ENCODE measurements around the gene KRTAP12-3. TPM values are rescaled to one million over a fixed set of nuclear protein-coding genes. Genes with fewer than 3 reads are reported as not detected.

Gene KRTAP12-3
- total and polyA plus RNA-seq, 10 of the 15 experiments (the other 5 are each of a cell fraction or from before 2014, with no cell fraction given) = not detected

DNA sequence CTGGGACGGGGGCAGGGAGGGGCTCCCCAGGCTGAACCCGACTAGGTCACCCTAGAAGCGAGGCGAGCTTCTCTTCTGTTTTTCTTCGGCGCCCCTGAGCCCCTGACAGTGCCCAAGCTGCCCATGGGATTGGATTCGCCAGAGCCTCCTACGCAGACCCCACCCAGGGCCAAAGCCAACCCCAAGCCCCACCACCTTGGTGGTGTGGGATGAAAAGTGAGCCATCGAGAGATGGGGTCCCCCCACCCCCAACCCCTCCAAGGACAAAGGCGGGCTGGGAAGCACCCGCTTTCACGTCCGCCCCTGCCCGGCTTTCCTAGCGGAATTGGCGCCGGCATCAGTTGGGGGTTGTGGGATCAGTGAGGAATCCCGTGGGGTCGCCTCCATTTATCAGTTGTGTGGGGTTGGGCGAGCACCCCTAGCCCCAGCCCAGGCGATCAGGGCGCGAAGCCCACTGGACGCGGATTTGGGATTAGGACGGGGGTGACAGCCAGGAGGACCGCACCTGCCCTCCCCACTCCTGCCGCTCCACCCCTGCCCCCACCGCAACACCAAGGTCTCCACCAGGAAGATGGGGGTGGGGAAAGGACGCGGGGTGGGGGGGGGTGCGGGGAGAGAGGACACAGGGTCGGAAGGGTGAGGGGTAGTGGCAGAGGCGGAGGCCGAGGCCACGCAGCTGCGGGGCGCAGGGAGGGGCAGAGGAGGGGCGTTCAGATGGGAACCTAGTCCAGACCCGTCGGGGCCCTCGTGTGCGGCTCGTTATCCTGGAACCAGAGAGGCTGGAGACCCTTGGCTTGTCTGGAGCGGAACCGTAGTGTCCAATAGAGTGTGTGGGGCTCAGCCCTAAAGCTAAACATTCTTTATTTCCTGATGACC, 49.2 kb downstream of the KRTAP12-3 start:
- no peak for FAIRE-seq
- peaks cover 8 to 12% of the 10 kb centered on the region in 2 experiments; a peak in 3 of 4 replicates for H3K27me3 ChIP-seq (replicated peaks in 1 of 2; ENCODE audit: control insufficient read depth in 2 of 2, insufficient read depth in 2 of 2, low read length in 1 of 2)
- TF ChIP-seq SP1 (IDR thresholded peaks at IDR 0.05; ENCODE audit: low read depth, low read length) (no peak), FOXM1 (IDR thresholded peaks at IDR 0.05; ENCODE audit: low read depth, low read length) (no peak), RAD21 (IDR thresholded peaks at IDR 0.05; ENCODE audit: insufficient read depth, low read depth, low read length) (no peak), BRCA1 (IDR thresholded peaks at IDR 0.05; ENCODE audit: low read depth, low read length) (no peak), SUZ12 (IDR thresholded peaks at IDR 0.05; ENCODE audit: unreplicated experiment) (no peak), SMAD1 (IDR thresholded peaks at IDR 0.05; ENCODE audit: low read depth, partially characterized antibody) (no peak), GABPA (IDR thresholded peaks at IDR 0.05; ENCODE audit: low read depth) (no peak)
- TF ChIP-seq, protein P1, sequence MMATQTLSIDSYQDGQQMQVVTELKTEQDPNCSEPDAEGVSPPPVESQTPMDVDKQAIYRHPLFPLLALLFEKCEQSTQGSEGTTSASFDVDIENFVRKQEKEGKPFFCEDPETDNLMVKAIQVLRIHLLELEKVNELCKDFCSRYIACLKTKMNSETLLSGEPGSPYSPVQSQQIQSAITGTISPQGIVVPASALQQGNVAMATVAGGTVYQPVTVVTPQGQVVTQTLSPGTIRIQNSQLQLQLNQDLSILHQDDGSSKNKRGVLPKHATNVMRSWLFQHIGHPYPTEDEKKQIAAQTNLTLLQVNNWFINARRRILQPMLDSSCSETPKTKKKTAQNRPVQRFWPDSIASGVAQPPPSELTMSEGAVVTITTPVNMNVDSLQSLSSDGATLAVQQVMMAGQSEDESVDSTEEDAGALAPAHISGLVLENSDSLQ (IDR thresholded peaks at IDR 0.05) = no peak
- TF ChIP-seq, protein P2, sequence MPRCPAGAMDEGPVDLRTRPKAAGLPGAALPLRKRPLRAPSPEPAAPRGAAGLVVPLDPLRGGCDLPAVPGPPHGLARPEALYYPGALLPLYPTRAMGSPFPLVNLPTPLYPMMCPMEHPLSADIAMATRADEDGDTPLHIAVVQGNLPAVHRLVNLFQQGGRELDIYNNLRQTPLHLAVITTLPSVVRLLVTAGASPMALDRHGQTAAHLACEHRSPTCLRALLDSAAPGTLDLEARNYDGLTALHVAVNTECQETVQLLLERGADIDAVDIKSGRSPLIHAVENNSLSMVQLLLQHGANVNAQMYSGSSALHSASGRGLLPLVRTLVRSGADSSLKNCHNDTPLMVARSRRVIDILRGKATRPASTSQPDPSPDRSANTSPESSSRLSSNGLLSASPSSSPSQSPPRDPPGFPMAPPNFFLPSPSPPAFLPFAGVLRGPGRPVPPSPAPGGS (IDR thresholded peaks at IDR 0.05; ENCODE audit: borderline replicate concordance, insufficient read depth, low read depth, low read length, poor library complexity, severe bottlenecking) = no peak
- TF ChIP-seq, protein P3, sequence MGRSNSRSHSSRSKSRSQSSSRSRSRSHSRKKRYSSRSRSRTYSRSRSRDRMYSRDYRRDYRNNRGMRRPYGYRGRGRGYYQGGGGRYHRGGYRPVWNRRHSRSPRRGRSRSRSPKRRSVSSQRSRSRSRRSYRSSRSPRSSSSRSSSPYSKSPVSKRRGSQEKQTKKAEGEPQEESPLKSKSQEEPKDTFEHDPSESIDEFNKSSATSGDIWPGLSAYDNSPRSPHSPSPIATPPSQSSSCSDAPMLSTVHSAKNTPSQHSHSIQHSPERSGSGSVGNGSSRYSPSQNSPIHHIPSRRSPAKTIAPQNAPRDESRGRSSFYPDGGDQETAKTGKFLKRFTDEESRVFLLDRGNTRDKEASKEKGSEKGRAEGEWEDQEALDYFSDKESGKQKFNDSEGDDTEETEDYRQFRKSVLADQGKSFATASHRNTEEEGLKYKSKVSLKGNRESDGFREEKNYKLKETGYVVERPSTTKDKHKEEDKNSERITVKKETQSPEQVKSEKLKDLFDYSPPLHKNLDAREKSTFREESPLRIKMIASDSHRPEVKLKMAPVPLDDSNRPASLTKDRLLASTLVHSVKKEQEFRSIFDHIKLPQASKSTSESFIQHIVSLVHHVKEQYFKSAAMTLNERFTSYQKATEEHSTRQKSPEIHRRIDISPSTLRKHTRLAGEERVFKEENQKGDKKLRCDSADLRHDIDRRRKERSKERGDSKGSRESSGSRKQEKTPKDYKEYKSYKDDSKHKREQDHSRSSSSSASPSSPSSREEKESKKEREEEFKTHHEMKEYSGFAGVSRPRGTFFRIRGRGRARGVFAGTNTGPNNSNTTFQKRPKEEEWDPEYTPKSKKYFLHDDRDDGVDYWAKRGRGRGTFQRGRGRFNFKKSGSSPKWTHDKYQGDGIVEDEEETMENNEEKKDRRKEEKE (IDR thresholded peaks at IDR 0.05) = no peak
- TF ChIP-seq, protein P4, sequence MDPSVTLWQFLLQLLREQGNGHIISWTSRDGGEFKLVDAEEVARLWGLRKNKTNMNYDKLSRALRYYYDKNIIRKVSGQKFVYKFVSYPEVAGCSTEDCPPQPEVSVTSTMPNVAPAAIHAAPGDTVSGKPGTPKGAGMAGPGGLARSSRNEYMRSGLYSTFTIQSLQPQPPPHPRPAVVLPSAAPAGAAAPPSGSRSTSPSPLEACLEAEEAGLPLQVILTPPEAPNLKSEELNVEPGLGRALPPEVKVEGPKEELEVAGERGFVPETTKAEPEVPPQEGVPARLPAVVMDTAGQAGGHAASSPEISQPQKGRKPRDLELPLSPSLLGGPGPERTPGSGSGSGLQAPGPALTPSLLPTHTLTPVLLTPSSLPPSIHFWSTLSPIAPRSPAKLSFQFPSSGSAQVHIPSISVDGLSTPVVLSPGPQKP (IDR thresholded peaks at IDR 0.05; ENCODE audit: low read depth, low read length) = no peak
- TF ChIP-seq, protein P5, sequence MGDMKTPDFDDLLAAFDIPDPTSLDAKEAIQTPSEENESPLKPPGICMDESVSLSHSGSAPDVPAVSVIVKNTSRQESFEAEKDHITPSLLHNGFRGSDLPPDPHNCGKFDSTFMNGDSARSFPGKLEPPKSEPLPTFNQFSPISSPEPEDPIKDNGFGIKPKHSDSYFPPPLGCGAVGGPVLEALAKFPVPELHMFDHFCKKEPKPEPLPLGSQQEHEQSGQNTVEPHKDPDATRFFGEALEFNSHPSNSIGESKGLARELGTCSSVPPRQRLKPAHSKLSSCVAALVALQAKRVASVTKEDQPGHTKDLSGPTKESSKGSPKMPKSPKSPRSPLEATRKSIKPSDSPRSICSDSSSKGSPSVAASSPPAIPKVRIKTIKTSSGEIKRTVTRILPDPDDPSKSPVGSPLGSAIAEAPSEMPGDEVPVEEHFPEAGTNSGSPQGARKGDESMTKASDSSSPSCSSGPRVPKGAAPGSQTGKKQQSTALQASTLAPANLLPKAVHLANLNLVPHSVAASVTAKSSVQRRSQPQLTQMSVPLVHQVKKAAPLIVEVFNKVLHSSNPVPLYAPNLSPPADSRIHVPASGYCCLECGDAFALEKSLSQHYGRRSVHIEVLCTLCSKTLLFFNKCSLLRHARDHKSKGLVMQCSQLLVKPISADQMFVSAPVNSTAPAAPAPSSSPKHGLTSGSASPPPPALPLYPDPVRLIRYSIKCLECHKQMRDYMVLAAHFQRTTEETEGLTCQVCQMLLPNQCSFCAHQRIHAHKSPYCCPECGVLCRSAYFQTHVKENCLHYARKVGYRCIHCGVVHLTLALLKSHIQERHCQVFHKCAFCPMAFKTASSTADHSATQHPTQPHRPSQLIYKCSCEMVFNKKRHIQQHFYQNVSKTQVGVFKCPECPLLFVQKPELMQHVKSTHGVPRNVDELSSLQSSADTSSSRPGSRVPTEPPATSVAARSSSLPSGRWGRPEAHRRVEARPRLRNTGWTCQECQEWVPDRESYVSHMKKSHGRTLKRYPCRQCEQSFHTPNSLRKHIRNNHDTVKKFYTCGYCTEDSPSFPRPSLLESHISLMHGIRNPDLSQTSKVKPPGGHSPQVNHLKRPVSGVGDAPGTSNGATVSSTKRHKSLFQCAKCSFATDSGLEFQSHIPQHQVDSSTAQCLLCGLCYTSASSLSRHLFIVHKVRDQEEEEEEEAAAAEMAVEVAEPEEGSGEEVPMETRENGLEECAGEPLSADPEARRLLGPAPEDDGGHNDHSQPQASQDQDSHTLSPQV (IDR thresholded peaks at IDR 0.05) = no peak

More for the DNA sequence above, 49.2 kb downstream of the KRTAP12-3 start:
- Histone ChIP-seq H3K4me3 (no peak overlapping the region), H3K27ac (ENCODE audit: control insufficient read depth, insufficient read depth) (no peak overlapping the region), H3K4me2 (ENCODE audit: control insufficient read depth, insufficient read depth) (no peak overlapping the region), H3K4me1 (ENCODE audit: control insufficient read depth, insufficient read depth, low read length) (no peaks in the 10 kb centered on the region), H3K79me2 (ENCODE audit: control insufficient read depth, insufficient read depth, low read length) (no peaks in the 10 kb centered on the region), H4K20me1 (ENCODE audit: control insufficient read depth, insufficient read depth) (no peaks in the 10 kb centered on the region), H3K36me3 (ENCODE audit: control insufficient read depth in 2 of 2, insufficient read depth in 2 of 2, low read length in 1 of 2) (no peaks in the 10 kb centered on the region), H3K9ac (ENCODE audit: control insufficient read depth, insufficient read depth, low read length) (no peak overlapping the region), H2AFZ (ENCODE audit: control insufficient read depth, low read depth, low read length) (no peak overlapping the region), H3K9me3 (replicated peaks; ENCODE audit: control insufficient read depth, insufficient read depth, low read length) (peaks cover 6% of the 10 kb centered on the region; the same call in 1 of the 3 replicates)
- RAD21 ChIA-PET (ENCODE audit: unreplicated experiment) = no interaction called here
- CTCF ChIA-PET = no interaction called here
- no TSS peak for BruUV-seq (replicated peaks)
- ATAC-seq (no peak), DNase-seq (ENCODE audit: low read depth, low spot score) (no peak)
- intact Hi-C loops (cut with micrococcal nuclease; ENCODE audit: unreplicated experiment) = no loop called here
- 56% methylated on average over 34 of the region's 46 CpGs for WGBS (ENCODE audit: insufficient coverage, insufficient replicate concordance, low lambda C conversion rate, missing lambda C conversion rate)
- POLR2A ChIA-PET = no interaction called here
- in situ Hi-C loops (cut with MboI) = no loop called here
- SMC1A ChIA-PET (ENCODE audit: uncharacterized antibody, unreplicated experiment) = no interaction called here
